GM18867 (cell line): Measurements from ENCODE around the gene PDE3A.
"Not testable (repeated sequence)": the region's sequence is repeated elsewhere in the genome, so short reads cannot be mapped to it uniquely, and the experiment has no call there.

ENCODE experiments used
- ATAC-seq: cut with Tn5 transposase; IDR thresholded peaks from one replicate; pipeline ENCODE4 v1.9.1; 2021; ENCODE audit warnings: mild to moderate bottlenecking, moderate library complexity; ENCODE audit not compliant: unreplicated experiment

Gene PDE3A

DNA sequence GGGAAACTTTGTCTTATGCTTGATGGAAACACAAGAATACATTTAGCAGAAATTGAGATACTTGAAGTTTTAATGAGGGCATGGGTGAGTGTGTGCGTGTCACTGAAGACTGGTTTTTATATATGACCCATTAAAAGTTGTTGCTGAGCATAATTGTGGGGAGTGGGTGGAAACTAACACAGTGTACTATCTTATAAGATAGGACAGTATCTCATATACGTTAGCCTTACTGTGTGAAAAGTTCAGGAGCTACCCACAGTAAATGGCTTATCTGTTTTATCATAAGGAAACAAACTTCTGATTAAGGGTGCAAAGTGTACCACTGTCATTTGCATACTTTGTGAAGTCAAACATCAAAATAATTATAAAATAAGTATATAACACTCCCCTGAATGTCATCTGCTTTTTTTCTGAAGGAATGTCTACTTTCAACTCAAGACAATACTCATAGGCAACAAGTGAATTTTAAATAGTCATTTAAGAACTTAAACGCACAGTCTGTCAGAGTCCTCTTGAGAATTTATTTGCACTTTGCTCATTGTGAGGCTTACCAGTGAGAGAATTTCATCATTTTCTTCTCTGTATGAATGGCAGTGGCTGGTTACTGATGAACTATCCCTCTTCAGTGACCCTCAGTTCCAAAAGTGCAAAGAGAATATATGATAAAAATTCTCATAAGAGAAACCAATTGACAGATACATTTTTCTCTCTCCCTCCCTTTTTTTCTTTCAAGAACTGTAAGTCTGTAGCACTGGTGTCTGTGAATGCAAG lies 4.2 kb downstream of the PDE3A start:
- no peak for ATAC-seq

DNA sequence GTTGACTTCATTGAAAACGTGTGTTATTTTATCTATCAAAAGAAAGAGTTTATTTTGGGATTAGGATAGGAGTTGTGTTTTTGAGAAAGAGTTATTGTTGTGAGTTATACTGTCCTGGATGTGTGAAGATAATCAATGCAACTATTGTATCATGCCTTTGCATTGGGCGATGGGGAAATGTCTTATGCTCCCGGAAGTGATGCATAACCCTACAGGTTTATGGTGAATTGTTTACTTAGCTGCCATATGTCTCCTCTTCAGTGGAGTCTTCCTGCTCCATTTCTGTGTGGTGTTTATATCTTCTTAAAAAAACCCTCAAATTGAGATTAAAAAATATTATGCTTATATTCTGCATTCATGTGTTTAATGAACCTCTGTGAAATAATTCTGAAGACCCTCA lies 6.5 kb downstream of the PDE3A start:
- no peak for ATAC-seq

- no peak for ATAC-seq
These were observed 7.2 kb downstream of the PDE3A start for GRCh38 chr12:20375560-20375959.

- no peak for ATAC-seq
These were observed 8.6 kb downstream of the PDE3A start for GRCh38 chr12:20376984-20377383.

- ATAC-seq, result no peak
These were observed 9.4 kb downstream of the PDE3A start for GRCh38 chr12:20377750-20378149.

- ATAC-seq, result no peak
These were observed 13.8 kb downstream of the PDE3A start for GRCh38 chr12:20382117-20382516.

DNA sequence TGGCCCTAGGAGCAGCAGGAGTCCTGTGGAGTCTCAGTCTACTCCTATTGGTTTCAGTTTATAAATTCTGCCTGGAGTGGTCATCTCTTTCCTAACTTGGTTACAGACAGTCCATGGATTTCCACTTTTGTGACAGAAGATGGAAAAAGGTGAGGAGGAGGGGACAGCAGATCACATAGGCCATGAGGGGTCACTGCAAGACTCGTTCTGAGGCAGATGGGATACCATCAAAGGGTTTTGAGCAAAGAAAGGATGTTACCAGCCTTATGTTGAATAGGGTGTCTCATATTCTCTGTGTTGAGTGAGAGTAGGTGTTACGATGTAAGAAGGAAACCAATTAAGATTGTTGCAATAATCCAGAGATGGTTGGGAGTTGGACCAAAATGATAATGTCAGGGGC lies 15.3 kb downstream of the PDE3A start:
- ATAC-seq, result no peak

GRCh38 chr12:20384836-20385235 lies 16.5 kb downstream of the PDE3A start:
- not testable (repeated sequence) for ATAC-seq

DNA sequence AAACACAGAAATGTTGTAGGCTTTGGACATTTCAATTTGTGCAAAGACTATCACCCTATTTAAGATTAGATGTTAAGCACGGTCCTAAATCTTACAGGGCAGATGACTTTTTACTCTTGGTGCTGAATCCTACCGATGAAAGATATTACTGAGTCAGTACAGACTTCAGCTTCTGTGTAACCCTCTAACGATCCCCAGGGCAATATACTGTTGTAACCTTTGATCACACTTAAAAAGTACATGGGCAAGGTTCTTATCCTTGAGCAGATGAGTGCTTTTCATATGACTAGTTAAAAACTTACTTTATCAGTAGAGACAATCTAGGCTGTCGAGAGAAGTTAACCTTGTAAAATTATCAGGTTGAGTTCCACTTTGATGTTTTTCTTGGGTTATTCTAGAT lies 22.5 kb downstream of the PDE3A start:
- ATAC-seq, result no peak

DNA sequence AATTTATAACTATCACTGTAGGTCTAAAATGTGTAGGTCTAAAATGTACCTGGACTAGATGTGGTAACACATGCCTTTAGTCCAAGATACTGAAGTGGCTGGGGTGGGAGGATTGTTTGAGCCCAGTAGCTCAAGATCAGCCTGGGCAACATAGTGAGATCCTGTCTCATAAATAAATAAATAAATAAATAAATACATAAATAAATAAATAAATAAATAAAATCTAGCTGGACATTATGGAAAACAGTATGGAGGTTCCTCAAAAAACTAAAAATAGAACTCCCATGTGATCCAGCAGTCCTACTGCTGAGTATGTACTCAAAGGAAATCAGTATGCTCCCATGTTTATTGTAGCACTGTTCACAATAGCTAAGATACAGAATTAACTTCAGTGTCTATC lies 24.0 kb downstream of the PDE3A start:
- ATAC-seq, result no peak

- no peak for ATAC-seq
These were observed 25.4 kb downstream of the PDE3A start for GRCh38 chr12:20393707-20394106.

GRCh38 chr12:20395791-20396550 lies 27.6 kb downstream of the PDE3A start:
- ATAC-seq, result no peak

DNA sequence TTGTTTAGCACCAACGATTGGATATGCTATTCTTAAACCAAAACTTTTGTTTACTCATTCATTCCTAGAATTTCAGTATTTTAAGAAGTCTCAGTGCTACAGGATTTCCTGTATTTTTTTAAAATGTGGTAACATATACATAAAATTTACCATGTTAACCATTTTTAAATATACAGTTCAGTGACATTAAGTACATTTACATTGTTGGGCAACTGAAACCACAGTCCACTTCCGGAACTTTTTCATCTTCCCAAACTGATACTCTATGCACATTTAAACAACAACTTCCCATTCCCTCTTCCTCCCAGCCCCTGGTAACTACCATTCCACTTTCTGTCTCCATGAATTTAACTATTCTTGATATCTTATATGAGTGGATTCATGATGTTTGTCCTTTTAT lies 30.3 kb downstream of the PDE3A start:
- ATAC-seq, result no peak

GRCh38 chr12:20400003-20400402 lies 31.7 kb downstream of the PDE3A start:
- ATAC-seq, result no peak

- no peak for ATAC-seq
These were observed 34.9 kb downstream of the PDE3A start for GRCh38 chr12:20403230-20403629.

DNA sequence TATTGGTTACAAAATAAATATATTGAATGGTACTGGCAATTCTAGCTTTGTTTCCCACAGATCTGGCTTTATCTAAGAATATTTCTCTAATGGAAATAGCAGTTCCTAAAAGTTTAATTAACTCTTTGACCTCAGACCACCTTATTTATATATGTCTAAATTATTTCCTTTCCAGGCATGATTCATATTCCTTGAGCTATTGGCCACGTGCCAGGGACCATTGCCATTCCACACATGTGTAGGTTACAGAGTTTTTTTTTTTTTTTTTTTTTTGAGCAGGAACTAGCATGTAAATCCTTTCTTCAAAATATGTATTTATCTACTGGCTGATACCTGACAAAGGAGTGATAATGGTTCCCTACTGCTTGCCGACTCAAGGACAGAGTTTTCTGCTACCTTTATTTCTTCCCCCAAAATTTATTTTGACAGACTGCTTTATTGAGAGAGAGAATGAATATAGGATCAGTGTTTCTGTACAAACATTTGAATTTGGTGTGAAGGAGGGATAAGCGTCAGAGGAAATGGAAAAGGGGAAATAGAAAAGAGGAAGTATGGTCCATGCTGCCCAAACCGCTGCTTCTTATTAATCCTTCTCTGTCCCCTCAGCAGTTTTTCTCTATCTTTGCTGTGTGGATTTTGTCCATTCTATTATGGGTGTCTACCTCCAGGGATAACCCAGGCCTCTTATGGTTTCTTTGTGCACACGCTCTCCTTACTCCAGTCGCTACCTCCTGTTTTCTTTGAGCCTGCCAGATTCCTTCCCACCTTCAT lies 36.4 kb downstream of the PDE3A start:
- ATAC-seq, result no peak

- no peak for ATAC-seq
These were observed 41.5 kb downstream of the PDE3A start for GRCh38 chr12:20409607-20410377.

GRCh38 chr12:20410734-20411133 lies 42.4 kb downstream of the PDE3A start:
- no peak for ATAC-seq

DNA sequence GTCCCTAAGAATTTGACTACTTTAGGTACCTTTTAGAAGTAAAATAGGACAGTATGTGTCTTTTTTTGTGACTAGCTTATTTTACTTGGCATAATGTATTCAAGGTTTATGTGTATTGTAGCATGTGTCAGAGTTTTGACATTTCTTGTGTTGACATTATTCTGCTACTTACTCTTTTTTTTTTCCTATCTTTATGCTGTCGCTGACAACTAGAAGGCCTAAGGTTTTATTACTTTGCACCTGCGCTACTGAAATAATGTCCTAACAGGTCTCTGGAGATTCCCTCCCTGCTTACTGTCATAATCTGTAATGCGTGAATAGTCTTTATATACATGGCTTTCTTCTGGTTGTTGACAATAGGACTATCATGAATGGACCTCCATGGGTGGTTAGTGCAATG lies 43.0 kb downstream of the PDE3A start:
- ATAC-seq, result no peak

DNA sequence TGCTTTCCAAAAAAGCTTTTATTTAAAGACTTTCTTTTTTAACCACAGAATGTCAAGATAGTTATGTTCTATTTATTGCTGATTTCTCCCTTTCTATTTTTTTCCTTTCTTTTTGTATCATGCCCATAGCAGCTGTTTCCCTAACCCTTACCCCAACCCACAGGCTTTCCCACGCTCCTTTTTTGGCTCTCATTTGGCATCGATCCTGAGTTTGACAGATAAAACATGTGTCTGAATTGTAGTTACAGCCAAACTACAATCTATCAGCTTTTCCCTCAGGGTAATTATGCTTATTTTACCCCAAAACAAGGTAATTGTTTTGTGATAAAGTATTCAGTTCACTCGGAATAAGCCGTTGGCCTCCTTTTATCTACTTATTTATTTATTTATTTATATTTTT lies 46.7 kb downstream of the PDE3A start:
- no peak for ATAC-seq

DNA sequence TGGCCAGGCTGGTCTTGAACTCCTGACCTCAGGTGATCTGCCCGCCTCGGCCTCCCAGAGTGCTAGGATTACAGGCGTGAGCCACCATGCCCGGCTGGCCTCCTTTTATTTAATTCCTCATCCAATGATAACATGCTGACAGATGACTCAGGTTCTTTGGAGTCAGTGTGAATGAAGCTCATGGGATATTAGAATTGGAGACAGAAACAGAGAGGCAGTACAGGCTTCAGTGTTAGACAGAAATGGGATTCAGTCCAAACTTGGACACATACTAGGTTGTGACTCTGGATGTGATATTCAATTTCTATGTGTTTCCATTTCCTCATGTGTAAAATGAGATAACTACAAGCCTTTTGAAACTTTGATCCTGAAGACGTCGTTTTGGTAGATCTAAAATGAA lies 47.3 kb downstream of the PDE3A start:
- ATAC-seq, result no peak
